Left hindlimb (tissue), 1 donor: Measurements from ENCODE around the gene CACNA1B.
"Not testable (repeated sequence)": the region's sequence is repeated elsewhere in the genome, so short reads cannot be mapped to it uniquely, and the experiment has no call there.

Experiments used
- DNase-seq: peaks from one replicate; pipeline ENCODE4 v3.0.0-alpha.2; 2018

CACNA1B gene

DNA sequence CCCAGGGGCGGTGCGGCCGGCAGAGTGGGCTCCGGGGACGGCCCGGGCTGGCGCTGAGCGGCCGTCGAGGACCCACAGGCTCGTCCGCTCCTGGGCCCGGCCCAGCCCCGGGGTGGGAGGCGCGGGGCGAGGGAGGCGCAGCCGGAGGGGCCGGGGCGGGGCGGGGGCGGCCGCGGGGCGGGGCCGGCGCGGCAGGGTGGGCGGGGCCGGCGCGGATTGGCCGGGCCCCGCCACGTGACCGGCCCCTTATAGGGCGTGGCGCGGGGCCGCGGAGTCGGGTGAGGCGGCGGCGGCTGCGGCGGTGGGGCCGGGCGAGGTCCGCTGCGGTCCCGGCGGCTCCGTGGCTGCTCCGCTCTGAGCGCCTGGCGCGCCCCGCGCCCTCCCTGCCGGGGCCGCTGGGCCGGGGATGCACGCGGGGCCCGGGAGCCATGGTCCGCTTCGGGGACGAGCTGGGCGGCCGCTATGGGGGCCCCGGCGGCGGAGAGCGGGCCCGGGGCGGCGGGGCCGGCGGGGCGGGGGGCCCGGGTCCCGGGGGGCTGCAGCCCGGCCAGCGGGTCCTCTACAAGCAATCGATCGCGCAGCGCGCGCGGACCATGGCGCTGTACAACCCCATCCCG is at the start of gene CACNA1B:
Gene CACNA1B, plus strand, starts transcription at position 277 of the 617 bp plus-strand sequence. Its CDS starts 152 bp downstream, at position 429.
- DNase-seq: not testable (repeated sequence)

GRCh38 chr9:137827908-137828526 is 49.6 kb upstream of the CACNA1B start:
- DNase-seq: no peak

DNA sequence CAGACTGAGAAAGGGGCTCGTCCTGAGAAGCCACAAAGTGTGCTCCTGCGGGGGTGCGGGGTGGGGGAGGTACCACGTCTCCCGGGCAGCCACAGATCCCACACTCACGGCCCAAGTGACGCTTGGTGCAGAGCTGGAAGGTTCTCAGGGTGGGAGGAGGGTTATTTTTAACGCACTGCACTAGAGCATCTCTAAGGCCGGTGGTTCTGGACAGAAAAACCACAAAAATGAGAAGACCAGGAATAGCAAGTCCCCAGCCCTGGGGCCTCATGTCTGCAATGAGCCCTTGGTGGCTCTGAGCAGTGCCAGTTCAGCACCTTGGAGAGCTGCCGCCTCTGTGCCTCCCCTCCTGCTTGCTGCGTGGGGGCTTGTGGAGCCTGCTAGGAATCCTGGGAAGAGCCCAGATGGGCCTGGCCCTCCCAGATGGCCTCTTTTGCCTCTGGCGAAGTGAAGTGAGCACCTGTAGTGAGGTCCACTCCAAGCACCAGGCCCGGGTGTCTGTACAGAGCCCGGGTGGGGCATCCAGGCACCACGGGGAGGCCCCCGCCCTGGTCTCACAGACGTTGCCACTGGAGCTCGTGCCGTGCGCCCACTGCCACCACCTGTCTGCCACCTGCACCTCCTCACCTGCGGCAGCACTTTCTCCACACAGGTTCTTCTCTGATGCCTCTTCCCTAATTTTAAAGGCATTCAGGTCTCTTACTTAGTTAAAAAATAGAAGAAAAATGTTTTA is 48.9 kb upstream of the CACNA1B start:
- no peak for DNase-seq

GRCh38 chr9:137829260-137829996 is 48.2 kb upstream of the CACNA1B start:
- no peak for DNase-seq

GRCh38 chr9:137832191-137832700 is 45.3 kb upstream of the CACNA1B start:
- no peak for DNase-seq

GRCh38 chr9:137832830-137833590 is 44.6 kb upstream of the CACNA1B start:
- DNase-seq: no peak

- DNase-seq: no peak
These were observed 43.6 kb upstream of the CACNA1B start for GRCh38 chr9:137833721-137834613.

DNA sequence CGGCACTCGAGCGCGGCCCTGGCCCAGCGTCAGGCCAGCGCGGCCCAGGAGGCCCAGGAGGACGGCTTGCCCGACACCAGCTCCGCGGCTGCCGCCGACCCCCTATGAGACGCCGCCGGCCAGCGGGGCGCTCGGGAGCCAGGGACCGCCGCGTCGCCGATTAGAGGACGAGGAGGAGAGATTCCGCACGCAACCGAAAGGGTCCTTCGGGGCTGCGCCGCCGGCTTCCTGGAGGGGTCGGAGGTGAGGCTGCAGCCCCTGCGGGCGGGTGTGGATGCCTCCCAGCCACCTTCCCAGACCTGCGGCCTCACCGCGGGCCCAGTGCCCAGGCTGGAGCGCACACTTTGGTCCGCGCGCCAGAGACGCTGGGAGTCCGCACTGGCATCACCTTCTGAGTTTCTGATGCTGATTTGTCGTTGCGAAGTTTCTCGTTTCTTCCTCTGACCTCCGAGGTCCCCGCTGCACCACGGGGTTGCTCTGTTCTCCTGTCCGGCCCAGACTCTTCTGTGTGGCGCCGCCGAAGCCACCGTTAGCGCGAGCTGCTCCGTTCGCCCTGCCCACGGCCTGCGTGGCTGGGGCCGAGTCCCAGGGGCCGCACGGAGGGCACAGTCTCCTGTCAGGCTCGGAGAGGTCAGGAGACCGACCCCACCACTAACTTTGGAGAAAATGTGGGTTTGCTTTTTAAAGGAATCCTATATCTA is 42.6 kb upstream of the CACNA1B start:
- DNase-seq: no peak

DNA sequence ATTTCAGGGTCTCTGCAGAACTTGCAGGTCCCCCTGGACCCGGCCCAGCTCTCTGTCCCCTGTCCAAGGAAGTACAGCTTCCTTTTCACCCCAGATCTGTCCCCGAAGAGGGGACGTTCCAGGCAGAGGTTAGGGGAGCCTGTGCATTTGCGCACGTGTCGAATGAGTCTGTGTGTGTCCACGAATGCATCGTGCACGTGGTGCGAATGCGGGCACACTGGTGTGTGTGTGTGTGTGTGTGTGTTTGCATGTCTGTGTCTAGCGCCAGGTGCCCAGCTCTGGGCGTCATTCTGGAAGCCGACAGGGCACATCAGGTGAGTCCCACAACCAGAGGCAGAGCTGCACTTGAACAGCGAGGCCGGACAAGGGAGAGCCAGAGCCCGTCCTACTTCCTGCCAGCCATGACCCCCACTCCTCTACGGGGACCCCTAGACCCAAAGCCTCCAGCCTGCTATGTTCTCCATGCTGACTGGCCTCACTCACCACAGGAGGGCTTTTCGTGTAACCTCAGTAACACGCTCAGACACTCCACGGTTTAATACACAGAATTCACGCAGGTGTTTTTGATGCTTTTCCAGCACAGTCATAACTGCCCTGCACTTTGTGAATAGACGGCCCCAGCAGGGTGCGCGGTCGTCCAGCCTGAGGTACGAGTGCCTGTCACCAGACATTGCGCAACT is 41.3 kb upstream of the CACNA1B start:
- DNase-seq: no peak

- DNase-seq: no peak
These were observed 40.7 kb upstream of the CACNA1B start for GRCh38 chr9:137836831-137837241.

DNA sequence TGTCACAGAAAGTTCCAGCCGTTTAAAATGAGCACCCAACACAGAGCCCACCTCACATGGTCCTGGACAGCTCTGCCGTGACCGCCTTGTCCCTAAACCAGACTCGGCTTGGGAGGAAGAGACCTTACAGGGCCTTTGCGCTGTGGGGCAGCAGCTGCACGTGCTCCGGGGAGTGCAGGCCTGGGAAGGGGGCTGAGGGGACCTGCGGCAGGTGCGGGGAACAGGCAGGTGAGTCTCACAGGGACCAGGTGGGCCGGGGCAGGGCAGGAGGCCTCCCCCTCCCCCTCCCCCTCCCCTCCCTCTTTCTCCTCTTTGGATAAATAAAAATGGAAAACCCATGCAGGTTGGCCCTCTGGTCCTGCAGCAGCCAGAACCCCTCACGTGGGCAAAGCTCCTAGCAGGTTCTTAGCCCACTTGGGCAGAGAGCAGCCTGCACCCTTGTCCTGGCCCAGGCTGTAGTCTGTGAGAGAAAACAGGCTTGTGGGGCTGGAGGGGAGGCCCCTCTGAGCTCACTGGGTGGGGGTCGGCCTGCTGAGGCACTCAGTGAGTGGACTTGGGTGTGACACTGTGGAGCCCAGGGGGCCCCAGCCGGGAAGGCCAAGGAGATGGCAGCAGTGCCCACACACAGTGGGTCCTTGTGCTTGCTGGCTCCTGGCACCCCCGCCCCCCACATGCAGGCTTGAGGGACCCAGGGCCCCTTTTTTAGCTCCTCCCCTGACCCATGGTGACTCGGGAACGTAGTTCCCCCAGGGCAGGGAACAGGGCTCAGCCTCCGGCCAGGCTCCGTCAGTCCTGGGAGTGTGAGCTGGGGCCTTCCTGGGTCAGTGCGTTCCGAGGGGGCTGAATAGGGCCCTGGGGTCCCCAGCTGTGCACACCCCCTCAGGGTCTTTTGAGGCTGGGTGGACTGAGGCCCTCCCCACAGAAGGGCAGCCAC is 40.0 kb upstream of the CACNA1B start:
- DNase-seq: no peak

GRCh38 chr9:137838576-137838975 is 39.0 kb upstream of the CACNA1B start:
- DNase-seq: no peak

DNA sequence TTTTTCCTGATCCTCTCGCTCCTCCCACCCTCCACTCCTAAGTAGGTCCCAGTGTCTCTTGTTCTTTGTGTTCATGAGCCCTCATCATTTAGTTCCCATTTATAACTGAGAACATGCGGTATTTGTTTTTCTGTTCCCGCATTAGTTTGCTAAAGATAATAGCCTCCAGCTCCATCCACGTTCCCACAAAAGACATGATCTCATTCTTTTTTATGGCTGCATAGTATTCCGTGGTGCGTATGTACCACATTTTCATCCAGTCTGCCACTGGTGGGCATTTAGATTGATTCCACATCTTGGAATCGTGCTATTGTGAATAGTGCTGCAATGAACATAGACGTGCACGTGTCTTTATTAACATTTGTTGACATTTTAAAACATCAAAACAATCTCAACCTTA is 34.2 kb upstream of the CACNA1B start:
- DNase-seq: no peak

- no peak for DNase-seq
These were observed 25.9 kb upstream of the CACNA1B start for GRCh38 chr9:137851516-137852267.

GRCh38 chr9:137853392-137853995 is 24.1 kb upstream of the CACNA1B start:
- no peak for DNase-seq

GRCh38 chr9:137860361-137860760 is 17.2 kb upstream of the CACNA1B start:
- no peak for DNase-seq

DNA sequence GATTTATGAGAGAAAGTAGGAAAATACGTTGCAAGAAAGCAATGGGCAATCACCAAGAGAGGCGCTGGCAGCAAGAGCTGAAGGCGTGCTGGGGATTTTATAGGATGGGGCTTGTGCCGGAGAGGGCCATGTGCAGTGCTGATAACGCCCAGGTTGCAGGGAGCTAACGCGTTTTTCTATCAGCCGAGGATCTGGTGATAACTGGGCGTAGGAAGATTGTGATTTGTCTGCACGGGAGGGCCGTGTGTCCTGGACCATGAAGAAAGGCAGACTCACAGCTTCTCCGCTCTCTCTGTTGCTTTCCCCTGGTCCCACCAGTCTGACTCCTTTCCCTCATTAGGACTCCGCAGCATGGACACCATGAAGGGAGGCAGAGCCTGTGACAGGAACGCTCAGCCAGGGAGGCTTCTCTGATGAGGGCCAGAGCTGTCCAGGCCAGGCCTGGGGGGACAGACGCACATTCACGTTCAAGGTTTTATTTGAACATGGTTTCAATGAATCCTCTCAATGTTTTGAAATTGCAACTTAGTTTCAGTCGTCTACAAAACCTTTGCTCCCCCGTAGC is 11.9 kb upstream of the CACNA1B start:
- DNase-seq: no peak
